Fibroblast of gingiva (primary cell): ENCODE results near the gene MIPEP.

Source experiments
- DNase-seq: peaks from one replicate; pipeline ENCODE4 v3.0.0-alpha.2; 2011; ENCODE audit warnings: low read depth

MIPEP gene

DNA sequence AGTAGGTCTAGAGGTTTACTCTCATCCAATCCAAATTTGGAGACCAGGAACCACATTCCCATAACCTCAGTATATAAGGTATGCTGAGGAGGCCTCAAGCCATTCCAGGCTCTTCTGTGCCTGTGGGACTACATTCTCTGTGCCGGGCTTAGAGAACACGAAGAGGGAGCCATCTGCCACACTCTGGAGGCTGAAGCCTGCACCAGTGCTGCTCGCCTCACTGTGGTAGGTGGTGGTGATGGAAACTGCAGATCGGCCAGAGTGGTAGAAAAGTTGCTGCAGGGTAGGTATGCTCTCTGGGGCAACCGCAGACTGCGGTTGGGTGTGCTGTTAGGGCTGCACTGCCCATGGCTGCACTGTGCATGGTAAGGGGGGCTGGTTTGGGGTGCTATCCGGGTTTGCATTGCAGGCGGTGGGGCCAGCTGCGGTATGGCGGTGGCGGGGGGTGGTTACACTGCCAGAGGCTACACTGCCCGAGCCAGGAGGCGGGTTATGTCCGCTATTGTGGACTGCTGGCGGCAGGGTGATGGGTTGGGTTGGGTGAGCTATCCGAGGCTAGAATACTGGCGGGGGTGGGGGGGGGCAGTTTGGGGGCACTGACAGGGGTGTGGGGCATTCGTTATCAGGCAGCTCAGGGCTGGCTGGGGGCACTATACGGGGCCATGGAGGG, 174.0 kb downstream of the MIPEP start:
- no peak for DNase-seq

DNA sequence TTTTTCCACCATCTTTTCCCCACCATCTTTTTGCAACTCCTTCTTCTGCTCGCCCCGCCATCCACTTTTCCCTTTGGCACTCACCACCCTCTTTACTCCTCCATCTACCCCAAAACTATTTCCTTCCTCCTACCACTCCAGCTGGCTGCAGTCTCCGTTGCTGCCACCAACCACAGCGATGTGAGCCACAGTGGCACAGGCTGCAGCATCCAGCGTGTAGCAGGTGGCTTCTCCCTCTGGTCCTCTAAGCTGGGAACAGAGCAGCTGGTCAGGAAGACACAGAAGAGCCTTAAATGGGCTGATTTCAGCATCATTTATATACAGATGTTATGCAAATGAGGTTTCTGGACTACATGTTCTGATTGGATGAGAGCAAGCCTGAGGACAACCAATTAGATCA, 174.5 kb downstream of the MIPEP start:
- no peak for DNase-seq

DNA sequence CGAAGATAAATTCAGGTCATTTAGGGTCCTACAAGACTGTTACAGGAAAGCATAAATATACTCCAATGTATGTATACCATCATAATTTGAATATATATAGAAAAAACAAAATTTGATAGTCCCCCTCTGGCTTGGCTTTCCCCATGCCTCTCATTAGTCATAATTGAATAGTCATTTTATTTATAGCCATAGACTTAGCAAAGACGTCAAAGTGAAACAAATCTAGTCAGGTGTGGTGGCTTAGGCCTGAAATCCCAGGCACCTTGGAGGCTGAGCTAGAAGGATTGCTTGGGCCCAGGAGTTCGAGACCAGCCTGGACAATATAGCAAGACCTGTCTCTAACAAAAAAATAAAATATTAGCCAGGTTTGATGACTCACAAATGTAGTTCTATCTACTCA, 177.8 kb downstream of the MIPEP start:
- no peak for DNase-seq

DNA sequence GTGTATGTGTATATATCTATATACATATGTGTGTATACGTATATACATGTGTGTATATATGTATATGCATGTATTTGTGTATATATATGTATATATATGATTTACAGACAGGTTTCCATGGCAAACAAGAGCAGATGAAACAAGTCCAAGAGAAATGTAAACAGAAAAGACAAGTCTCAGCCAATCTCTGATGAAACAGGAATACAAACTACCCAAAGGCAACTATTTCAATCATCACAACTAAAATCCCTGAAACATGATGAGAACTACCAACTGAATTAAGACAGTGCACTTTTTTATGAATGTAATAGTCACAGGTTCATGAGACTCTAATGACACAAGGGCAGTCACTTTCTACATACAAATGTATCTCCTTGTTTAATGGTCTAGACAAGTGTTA, 178.8 kb downstream of the MIPEP start:
- peak; percentile 16 for DNase-seq

DNA sequence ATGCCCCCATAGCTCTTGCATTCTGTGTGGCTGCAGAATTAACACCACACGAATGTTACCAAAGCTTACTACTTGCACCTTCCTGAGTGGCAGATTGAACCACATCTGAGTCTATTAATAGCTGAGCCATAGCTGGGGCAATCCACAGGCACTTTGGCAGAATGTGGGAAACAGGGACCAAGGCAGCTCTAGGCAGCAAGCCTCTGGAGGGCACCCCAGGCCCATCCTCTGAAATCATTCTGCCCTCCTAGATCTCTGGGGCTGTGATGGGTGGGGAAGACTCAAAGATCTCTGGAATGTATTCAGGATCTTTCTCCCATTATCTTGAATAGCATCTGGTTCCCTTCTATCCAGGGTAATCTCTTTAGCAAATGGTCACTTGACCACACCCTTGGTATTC, 179.7 kb downstream of the MIPEP start:
- DNase-seq = peak; percentile 30

DNA sequence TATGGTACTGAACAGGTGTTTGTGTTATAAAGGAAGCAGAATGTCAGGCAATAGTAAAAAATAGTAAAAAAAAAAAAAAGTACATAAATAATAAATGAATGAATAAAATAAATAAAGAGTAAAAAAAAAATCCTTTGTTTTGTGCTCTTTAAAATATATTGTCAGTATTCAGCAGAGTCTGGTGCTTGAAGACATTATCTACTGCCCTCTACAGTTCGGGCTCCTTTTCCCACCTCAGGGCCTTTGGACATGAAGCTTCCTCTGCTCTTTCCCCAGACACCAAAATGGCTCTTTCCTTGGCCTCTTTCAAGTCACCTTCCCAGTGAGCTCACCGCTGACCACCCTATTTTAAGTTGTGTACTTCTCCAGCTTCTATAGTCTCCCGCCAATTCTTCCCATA, 181.5 kb downstream of the MIPEP start:
- DNase-seq = peak; percentile 21

DNA sequence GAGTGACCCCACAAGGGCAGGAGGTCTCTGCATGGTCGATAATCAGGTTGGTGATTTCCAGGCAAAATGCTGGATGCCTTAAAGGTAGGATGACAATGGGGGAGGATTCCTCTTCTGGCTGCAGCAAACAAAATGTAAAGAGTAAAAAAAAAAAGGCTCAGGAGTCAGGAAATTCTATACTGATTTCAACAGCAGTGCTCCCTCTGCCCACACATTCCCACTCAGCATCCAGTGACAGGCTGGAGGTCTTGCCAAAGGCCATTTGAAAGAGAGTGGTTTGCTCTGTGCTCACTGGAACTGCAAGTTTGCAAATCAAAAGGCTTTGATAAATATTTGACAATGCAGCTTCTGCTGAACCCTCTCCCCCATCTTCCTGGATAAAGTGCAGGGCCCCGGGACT, 183.6 kb downstream of the MIPEP start:
- peak; percentile 83 for DNase-seq

DNA sequence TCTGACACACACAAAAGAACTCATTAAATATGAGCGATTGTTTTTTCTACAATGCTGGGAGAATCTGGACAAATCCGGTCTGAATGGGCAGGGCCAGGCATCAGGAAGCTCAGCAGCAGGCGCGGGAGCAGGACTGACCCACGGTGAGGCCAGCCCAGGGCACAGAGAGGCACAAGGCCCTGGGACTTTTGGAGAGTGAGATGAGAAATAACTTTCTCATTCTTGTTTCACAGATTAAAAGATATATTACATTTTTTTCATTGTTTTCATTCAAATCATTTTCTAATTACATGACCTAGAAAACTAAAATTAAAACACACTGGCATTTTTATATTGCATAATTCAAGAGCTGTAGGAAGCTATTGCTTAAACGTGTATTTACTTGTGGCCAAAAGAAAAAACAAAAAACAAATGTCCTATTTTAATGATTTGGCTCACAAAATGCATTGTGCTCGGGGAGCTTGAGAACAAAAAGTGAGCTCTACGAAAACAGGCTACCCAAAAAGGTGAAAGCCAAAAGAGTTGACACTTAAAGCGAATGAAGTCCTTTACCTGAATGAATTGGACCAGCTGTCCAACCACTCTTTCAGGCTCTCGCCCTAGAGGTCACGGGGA, 185.8 kb downstream of the MIPEP start:
- peak; percentile 94 for DNase-seq

DNA sequence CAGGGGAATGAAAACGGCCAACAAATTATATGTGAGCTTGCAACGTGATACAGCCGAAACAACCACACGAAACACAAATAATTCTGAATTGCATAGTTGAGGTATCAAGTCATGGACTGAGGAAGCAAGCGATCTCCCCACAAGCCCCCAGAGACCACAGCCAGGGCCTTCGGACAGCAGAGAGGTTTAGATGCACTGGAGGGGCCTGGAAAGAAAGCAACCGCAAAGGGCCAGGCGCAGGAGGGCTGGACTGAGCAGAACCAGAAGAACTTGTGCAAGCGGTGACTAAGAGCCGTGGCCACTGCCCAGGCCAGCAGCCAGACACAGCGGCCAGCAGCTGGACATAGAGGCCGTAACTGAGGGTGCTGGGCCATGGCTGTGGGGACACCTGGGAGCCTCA, 187.6 kb downstream of the MIPEP start:
- DNase-seq = peak; percentile 100

DNA sequence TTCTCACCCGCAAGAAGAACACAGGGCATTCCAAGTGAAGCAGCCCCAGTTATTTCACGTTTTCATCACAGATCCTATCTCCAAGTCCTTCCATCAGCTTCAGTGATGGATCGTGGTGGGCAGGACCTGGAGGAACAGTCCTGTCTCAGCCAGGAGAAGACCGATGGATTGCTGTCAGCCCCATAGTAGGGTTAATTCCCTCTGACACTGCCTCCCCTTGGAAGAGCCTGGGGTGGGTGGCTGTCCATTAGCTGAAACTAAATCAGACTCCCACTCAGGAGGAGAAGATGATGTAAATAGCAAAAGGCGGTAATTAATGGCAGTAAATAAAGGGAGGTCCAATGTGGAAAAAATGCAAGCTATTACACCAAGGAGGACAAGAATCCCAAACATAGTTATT, 188.0 kb downstream of the MIPEP start:
- no peak for DNase-seq

DNA sequence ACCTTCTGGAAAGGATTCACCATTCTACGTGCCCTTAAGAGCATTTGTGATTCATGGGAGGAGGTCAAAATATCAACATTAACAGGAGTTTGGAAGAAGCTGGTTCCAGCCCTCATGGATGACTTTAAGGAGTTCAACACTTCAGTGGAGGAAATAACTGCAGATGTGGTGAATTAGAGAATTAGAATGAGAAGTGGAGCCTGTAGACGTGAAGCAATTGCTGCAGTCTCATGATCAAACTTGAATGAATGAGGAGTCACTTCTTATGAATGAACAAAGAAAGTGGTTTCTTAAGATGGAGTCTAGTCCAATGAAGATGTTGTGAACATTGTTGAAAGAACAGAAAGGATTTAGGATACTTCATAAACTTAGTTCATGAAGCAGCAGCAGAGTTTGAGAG, 189.9 kb downstream of the MIPEP start:
- peak; percentile 59 for DNase-seq

DNA sequence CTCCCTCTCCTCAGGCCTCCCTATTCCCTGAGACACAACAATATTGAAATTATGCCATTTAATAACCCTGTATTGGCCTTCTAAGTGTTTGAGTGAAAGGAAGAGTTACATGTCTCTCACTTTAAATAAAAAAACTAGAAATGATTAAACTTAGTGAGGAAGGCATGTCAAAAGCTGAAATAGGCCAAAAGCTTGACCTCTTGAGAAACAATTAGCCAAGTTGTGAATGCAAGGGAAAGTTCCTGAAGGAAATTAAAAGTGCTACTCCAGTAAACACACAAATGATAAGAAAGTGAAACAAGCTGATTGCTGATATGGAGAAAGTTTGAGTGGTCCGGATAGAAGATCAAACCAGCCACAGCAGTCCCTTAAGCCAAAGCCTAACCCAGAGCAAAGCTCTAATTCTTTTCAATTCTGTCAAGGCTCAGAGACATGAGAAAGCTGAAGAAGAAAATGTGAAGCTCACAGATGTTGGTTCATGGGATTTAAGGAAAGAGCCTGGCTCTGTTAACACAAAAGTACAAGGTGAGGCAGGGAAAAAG, 191.4 kb downstream of the MIPEP start:
- DNase-seq = no peak

DNA sequence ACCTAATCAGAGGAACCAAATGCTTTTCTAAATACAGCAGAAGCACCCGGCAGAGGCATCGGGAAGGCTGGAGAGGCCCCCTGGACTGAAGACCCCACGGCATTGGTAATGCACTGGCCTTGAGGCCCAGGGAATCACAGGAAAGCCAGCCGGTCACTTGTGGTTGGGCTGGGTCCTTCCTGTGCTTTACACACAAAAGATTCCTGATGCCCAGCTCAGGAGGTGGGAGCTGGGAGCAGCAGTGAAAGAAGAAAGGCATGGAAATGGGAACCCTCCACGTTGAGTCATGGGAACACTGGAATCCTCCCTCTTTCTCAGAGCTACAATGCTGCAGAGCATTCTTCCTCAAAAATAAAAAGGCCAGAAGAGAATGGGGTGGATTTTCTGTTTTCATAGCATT, 192.6 kb downstream of the MIPEP start:
- DNase-seq = no peak

DNA sequence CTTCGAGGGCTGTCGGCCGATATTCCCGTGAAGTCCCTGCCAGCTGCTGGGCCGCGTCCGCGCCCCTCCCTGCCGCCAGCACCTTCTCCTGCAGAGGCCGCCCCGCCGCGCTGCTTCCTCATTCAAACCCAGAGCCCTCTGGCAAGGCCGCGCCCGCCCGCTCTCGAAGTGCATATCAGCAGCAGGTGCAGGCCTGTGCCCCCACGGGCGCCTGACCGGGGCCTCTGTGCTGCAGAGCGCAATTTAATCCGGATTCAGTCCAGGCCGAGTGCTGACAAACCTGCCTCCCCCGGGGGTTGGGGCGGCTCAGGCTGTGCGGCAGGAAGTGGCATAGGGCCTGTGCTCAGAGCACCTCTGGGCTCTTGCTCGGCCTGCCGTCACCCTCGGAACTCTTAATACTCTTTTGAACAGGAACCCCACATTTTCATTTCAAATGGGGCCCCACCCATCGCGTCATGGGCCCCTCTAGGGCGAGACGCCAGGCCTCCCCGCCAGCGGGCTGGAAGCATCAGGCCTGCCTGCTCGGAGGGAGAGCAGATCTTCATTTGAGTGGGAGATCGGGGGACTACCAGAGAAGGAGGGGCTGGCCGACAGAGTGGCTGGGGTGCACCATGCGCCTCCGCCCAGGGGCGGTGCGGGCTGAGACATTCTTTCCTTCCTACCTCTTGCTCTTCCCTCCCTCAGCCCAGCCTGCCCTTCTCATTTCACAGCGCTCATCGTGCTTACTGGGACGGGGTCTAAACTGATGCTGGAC, 193.3 kb downstream of the MIPEP start:
- no peak for DNase-seq

DNA sequence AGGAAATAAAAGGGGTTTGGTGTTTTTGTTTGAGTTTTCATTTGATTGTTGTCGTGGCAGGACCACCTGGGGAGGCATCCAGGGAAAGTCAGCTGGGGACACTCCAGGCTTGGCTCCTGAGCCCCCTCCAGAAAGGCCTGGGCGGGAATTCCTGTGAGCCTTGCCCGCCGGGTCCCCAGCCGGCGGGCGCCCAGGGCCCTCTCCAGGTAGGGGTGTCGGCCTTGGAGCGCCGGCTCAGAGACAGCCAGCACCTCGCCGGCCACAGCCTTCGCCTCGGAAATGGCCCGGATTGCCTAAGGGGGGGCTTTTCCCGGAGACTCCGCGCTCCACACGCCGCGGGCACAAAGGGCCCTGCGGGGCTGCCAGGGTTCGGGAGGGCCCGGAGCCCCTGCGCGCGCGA, 194.0 kb downstream of the MIPEP start:
- no peak for DNase-seq

DNA sequence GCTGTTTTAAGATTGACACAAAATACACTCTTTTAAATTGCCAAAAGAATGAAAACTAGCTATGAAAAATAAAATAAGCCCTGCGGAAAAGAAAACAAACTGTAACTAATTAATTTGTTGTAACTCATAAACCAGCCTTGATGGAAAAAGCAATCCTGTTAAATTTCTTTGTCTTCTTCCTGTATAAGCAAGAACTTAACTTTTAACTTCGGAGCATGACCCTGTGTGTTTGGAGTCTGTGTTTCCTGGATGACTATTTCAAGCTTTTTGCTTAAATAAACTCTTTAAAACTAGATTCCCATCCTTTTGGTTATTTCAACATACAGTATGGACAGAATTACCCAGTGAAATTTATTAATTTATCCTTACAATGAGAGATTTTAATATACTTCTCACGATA, 196.4 kb downstream of the MIPEP start:
- DNase-seq = no peak

DNA sequence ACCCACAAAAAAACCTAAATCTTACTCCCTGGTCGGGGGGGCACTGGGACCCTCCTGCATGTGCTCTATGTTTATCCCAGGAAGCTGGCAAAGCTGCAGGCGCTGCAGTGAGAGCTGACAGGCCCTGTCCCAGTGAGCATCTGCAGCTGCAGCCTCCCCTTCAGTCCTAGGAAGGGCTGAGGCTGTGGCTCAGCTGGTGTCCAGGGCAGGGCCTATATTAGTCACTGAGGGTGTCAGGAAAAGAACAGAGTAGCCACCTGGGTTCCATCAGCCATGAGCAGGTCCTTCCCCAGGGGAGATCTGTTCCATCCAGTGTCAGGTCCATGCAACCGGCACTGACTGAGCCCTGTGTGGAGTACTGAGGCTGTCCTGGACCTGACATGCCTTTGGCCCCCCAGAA, 198.5 kb downstream of the MIPEP start:
- DNase-seq = no peak

DNA sequence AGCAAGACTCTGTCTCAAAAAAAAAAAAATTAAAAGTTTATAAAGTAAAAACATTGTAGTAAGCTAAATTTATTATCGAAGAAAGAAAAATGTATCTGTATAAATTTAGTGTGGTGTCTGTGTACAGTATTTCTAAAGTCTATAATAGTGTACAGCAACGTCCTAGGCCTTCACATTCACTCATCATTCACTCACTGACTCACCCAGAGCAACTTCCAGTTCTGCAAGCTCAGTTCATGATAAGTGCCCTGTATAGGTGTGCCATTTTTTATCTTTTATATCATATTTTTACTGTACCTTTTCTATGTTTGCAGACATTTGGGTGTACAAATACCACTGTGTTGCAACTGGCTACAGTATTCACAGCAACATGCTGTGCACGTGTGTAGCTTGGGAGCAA, 200.9 kb downstream of the MIPEP start:
- no peak for DNase-seq

DNA sequence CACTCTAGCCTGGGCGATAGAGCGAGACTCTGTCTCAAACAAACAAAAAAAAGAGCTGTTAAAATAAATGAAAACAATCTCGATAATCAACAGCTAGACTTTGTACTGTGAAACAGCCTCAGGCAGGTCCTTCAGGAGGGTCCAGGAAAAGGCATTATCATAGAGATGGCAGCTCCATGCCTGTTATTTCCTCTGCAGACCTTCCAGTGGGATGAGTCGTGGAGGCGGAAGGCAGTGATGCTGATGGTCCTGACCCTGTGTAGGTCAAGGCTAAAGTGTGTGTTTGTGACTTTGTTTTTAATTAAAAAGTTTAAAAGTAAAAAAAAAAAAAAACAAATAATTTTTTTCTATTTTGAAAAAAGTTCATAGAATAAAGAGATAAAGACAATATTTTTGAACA, 201.6 kb downstream of the MIPEP start:
- no peak for DNase-seq

DNA sequence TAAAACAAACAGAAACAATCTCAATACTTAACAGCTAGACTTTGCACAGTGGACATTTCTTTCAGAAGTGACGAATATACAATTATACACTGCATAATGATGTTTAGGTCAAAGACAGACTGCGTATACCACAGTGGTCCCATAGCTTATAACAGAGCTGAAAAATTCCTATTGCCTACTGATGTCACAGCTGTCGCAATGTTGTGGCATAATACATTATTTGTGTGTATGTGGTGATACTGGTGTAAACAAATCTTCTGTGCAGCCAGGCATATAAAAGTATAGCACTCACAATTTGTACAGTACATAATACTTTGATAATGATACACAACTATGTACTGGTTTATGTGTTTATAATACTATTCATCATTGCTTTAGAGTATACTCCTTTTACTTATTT, 202.3 kb downstream of the MIPEP start:
- no peak for DNase-seq

DNA sequence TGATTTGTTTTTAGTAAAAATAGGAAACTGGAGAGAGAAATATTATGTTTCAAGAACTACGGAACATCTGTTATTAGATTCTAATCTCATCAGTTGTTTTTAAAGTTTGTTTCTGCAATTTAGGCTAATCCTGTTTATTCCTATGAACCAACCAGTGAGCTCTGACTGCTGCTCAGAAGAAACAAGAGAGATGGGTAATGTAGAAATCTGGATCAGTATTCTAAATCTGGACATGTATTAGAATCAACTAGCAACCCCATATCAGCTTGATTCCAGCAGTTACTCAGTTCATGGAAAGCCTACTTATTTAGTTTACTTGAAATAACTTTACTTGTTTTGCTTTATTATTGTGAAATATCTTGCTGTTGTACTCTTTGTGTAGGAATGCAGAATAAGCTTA, 203.8 kb downstream of the MIPEP start:
- DNase-seq = no peak

DNA sequence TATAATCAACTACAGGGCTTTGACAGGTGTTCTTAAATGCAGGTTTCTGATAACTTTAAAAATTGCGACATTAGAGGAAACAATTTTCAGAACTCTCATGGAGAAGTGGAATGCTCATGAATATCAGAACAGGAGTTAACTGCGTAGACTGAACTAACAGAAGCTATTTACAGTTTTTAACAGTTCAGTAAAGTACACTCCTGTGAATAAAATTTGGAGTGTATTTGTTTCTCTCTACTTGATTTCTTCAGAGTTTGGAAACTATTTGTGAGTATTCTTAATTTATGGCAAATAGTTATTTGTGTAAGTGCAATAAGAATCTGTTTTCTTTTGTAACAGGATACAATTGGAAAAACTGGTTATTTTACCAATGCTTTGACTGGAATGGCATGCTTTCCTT, 204.6 kb downstream of the MIPEP start:
- no peak for DNase-seq

DNA sequence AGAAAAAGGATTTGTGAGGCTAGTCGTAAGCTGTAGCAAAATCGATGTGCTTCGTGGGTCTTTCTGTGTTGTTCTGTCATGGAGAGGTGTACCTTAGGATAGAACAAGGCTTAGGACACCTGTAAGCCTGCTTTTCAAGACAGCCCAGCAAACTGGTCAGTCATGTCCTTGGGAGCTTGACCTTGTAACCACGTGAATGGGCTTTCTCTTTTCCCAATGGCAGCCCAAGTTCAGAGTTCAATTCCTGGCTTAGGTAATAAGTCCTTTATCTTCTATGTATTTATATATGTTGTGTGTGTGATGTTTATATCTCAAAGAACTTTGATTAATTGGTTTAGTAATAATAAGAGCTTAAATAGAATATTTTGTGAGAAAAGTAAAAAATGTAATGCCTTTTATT, 206.1 kb downstream of the MIPEP start:
- DNase-seq = no peak
